Activated CD4-positive, alpha-beta T cell treated with anti-CD3 and anti-CD28 coated beads, Interleukin-2, amount 50 U/mL, for 4 hours (primary cell): Measurements from ENCODE around the gene RRAS.
A peak's percentile ranks its signal among the peaks of the same experiment; 100 is the strongest.

ENCODE experiments used
- DNase-seq, 2 experiments: peaks; one replicate each; pipeline ENCODE4 v3.0.0-alpha.2; 2020

The RRAS gene

GRCh38 chr19:49593233-49594113 lies 46.5 kb downstream of the RRAS start:
- peak; percentile 92 to 93 for DNase-seq

GRCh38 chr19:49592486-49593232 lies 47.3 kb downstream of the RRAS start:
- DNase-seq: no peak

- DNase-seq: peak in 1 of 2 experiments; percentile 31
Observed at GRCh38 chr19:49591731-49592485, 48.0 kb downstream of the RRAS start.

- DNase-seq: peak; percentile 52 to 63
Observed at GRCh38 chr19:49590971-49591730, 48.8 kb downstream of the RRAS start, which contains the start of gene PRR12. Gene PRR12 (plus strand): TSS chr19:49591182. CDS start chr19:49591655, 473 bp downstream.

DNA sequence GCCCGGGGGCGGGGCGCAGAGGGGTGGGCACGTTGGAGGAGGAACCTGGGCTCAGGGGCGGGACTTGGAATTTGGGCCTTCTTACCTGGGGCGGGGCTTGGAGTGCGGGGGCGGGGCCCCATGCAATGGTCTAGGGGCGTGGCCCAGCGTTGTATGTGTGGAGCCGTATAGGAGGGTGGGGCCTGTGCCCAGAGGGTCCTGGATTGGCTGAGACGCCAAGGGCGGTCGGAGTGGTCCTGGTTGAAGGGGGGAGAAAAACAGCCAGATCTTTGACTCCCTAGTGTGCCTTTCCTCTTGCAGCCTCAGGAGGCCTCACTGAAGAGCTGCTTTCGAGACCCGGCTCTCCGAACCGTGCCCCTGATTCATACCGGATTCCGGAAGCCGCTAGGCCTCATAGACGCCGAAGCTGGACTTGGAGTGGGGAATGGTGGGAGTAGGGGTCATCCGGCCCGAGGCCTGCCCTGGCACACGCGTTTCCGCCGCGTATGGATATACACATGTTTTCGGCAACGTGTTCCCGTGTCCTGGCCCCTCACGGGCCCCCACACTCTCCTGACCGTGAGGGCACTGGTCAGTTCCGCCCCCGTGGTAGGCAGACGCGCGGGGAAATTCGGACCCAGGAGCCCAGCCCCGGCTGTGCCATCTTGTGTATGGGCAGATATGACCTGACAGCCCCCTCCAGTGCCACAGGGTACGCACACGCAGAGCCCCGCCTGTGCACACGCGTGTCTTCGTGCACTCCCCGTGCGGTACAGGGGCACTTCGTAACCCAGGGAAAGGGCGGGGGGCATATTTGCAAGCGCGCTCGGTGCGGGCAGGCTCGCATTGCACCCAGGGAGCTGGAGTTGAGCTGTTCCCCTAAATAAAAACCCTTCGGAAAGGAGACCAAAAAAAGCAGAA lies 49.6 kb downstream of the RRAS start:
- peak; percentile 91 for DNase-seq

DNA sequence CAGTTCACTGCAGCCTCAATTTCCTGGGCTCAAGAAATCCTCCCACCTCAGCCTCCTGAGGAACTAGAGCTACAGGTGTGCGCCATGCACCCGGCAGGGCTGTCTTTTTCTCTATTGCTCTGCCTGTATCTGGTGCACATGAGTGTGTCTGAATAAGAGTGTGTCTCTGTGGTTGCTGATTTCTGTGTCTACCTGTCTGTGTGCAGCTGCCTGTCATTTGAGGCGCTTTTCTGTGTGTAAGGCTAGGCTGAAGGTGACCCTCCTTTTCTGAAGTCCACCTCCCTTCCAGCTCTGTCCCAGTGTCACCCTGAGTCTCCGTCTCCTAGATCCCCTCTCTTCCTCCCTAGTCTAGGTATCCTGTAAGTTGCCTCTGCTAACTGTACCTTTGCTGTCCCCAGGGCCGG lies 50.4 kb downstream of the RRAS start:
- no peak for DNase-seq

DNA sequence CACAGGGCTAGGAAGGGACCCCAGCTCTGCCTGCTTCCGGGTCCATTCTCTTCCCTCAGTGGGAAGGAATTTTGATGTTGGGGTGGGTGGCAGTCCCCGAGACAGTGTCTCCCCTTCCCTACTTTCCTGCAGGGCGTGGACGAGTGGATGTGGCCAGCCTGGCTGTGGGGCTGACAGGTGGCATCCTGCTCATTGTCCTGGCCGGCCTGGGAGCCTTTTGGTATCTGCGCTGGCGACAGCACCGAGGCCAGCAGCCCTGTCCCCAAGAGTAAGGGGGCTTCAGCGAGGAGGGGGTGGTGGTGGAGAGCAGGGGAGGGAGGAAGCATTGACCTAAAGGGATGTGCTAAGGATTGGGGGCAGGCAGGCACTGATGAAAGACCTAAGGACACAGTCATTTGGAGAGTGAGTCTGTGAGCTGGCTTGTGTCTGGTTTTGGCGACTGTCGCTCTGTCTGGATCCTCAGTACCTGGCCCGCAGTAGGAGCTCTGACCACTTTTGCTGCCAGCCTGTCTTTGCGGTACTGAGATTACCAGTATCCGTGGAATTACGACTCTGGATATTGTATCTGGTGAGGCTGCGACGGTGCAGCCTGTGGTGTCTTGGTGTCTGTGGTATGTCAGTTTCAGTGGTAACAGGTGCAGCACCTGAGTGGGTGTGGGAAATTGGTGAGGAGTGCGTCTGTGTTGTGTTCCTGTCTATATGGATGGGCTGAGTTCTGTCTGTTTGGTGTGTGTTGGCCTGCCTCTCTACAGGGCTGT lies 51.4 kb downstream of the RRAS start:
- peak in 1 of 2 experiments; percentile 44 for DNase-seq

GRCh38 chr19:49587227-49587626 lies 52.7 kb downstream of the RRAS start:
- no peak for DNase-seq
